Measurements from ENCODE around the gene SPDEF.

The SPDEF gene

DNA sequence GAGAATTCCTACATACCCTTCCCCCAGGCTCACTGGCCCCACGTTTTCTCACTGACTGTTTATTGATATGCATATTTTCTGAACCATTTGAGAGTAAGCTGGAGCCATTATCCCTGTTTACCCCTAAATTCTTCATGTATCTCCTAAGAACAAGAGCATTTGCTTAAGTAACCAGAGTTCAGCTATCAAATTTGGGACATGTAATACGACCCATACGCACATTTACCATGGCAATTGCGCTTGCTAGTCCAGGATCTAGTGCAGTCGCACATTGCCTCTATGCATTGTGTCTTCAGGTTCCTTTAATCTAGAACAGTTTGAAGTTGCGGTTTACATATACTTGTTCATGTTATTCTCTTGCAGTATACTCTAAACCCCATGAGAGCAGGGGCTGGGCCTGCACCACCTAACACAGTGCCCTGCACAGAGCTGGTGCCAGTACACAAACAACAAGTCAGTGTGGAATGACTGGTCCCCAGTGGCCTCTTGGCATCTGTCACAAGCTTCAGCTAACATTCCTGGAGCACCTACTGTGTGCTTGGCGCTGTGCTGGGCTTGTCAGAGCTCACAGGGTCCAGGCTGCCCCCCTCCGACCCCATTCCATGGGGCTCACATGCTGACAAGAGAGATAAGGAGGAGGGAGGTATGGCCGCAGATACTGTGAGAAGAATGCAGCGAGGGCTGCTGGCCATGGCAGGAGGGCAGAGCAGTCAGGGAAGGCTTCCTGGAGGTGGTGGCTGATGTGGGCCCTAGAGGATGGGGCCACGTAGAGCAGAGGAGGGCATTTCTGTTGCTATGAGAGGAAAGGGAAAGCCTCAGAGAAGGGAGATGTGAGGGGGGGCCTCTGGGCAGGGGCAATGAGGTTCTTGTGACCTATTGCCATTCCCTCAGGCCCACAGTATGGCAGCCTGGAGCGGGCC is 28.1 kb downstream of the SPDEF start:
- DNase-seq (ENCODE audit: low read depth): no peak

DNA sequence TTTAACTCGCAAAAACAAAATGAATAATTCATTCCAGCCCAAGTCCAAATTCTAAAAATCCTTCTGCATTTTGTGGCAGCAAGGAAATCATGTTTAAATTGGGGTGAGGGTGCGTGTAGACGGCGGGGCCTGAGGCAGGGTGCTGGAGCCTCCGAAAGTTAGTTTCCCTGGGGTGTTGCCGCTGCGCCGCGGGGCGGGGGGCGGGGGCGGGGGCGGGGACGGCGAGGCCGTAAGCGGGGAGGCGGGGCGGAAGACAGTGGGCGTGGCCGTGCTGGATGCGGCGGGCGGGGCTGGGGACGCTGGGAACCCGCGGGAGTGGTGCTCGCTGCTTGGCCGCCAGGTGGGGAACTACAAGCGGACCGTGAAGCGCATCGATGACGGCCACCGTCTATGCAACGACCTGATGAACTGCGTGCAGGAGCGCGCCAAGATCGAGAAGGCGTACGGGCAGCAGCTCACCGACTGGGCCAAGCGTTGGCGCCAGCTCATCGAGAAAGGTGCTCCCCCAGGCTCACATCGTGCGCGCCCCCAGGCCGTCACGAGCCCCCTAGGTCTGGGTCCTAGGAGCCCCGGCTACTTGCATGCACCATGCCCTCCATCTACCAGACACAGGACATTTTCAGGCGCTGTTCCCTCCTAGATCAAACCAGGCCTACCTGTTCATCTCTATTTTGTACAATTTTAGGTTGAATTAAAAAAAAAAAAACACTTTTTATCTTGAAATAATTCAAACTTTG is 29.0 kb downstream of the SPDEF start:
- peak; percentile 62 for DNase-seq (ENCODE audit: low read depth)

DNA sequence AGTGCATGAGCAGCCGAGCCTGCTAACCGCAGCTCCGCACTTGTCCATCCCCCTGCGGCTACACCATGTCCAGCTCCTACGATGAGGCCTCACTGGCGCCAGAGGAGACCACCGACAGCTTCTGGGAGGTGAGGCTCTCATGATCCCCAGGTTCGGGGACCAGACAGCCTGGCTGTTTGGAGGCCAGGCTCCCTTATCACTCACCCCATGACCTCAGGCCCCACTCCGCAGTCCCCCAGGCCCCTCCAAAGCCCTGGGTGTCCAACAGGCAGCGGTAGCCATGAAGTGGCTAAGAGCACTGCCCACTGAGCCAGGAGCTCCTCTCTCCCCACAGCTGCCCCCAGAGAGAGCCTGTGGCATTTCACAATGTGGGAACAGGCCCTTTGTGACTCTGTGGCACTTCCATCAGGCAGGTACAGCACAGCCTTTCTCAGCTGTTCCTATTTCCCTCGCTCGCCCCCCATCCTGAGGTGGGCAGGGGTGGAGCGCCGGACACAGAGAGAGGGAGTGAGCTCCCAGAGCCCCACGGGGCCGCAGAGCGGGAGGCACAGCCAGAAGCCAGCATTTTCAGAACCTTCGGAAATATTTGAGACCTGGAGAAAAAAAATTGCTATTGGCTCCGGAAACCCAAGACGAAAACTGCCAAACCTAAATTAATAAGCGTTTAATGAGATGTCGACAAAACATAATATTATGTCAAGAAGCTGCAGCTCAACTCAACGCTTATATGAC is 29.7 kb downstream of the SPDEF start:
- no peak for DNase-seq (ENCODE audit: low read depth)

- DNase-seq (ENCODE audit: low read depth): no peak
Observed at GRCh38 chr6:34525431-34526175, 30.5 kb downstream of the SPDEF start.

GRCh38 chr6:34524971-34525370 is 31.2 kb downstream of the SPDEF start:
- DNase-seq (ENCODE audit: low read depth): no peak

DNA sequence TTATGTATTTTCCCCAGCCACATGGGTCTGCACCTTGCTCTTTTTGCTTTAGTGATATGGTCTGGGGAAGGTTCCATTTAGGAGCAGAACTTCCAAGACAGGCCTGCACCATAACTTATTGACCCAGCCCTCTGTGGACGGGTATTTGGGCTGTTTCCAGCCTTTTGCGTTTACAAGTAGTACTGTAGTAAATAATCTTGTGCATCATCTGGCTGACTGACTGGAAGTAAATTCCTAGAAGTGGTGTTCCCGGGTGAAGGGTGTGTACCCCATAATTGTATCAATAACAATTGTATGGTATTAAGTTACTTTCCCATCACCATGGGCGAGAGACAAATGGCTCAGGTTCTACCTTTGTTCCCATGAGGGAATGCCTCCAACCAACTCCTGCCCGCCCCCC is 31.6 kb downstream of the SPDEF start:
- no peak for DNase-seq (ENCODE audit: low read depth)

- no peak for DNase-seq (ENCODE audit: low read depth)
Observed at GRCh38 chr6:34523441-34524206, 32.5 kb downstream of the SPDEF start.

- DNase-seq (ENCODE audit: low read depth): no peak
Observed at GRCh38 chr6:34522761-34523160, 33.4 kb downstream of the SPDEF start.

DNA sequence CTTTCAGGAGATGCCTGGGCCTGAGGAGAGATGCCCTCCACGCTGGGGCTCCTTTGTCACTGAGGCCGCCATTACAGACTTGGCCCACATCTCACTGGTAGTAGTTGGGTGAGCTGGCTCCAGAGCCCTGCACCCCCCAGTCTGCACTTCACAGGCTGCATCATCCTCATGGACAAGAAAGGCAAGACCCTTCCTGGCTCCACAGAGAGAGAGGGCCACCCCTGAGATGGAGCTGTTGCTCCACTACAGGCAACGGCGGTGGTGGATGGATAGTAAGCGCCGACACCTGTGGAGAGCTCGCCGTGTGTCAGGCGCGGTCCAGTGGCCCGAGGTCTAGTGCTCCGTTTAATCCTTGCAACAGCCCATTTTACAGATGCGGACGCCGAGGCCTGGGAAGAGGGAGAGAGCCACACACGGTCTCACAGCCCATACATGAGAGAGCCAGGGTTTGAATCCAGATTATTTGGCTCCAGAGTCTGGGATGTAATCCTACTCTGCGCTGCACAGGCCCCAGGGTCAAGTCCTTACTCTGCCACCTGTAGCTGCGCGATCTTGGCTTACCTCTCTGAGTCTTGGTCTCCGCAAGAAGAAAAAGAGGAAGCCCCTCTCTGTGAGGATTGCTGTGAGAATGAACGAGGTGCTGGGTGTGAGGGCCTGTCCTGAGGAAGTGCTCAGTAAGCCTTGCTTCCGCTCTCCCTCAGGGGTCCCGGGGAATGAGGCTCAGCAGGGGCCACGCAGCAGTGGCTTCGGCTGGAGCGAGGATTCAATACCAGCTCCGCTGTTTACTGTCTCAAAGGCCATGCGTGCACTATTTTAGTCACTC is 34.5 kb downstream of the SPDEF start:
- no peak for DNase-seq (ENCODE audit: low read depth)

- no peak for DNase-seq (ENCODE audit: low read depth)
Observed at GRCh38 chr6:34520645-34521462, 35.3 kb downstream of the SPDEF start.

GRCh38 chr6:34519971-34520644 is 36.0 kb downstream of the SPDEF start:
- no peak for DNase-seq (ENCODE audit: low read depth)

- DNase-seq (ENCODE audit: low read depth): no peak
Observed at GRCh38 chr6:34518669-34519365, 37.3 kb downstream of the SPDEF start.

DNA sequence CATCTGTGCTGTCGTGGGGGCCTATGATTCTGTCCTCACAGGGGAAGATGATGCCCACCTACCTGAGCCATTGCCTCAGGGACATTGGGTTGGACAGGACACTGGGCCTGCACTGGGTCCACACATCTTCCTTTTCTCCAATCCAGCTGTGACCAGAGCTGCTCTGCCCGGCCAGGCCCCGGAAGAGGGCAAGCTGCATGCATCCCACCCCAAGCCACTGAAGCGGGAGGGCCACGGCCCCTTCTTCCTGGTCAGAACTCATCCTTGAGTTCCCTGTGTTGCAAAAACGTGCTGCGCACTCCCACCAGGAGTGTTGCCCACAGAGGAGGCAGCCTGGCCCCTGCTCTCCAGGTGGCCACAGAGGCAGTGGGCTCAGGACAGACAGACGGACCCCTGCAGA is 38.2 kb downstream of the SPDEF start:
- DNase-seq (ENCODE audit: low read depth): no peak

DNA sequence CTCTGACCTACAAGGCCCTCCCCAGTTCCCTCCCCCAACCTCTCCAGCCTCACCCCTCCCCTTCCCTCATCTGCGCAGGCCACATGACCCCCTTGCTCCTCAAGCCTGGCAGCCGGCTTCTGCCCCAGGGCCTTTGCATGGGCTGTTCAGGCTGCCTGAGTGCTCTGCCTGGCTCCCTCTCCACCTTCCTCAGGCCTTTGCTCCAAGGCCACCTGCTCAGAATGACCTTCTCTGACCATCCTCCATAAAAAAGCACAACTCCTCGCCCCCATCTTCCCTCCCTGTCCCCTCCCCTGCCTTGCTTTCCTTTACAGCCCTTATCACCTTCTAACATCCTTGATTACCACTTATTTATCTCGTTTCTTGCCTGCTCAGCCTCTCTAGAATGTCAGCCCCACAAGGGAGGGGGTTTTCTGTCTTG is 38.7 kb downstream of the SPDEF start:
- no peak for DNase-seq (ENCODE audit: low read depth)

- no peak for DNase-seq (ENCODE audit: low read depth)
Observed at GRCh38 chr6:34516391-34517324, 39.5 kb downstream of the SPDEF start.

GRCh38 chr6:34515473-34516387 is 40.4 kb downstream of the SPDEF start:
- no peak for DNase-seq (ENCODE audit: low read depth)
